Heart right ventricle (tissue), 16 donors: ENCODE measurements around the gene SELENOV. TPM values are rescaled to one million over a fixed set of nuclear protein-coding genes. Genes with fewer than 3 reads are reported as not detected.
A peak's percentile ranks its signal among the peaks of the same experiment; 100 is the strongest.

Source experiments
- ATAC-seq, 8 donors: fragments of 200-7000 bp; cut with Tn5 transposase; one replicate each; pipeline ENCODE4 v1.9.1; 2020; ENCODE audit warnings: mild to moderate bottlenecking in 8 of 8, moderate library complexity in 8 of 8, moderate number of reproducible peaks in 1 of 8
- DNase-seq, 2 donors: peaks; one replicate each; pipeline ENCODE4 v3.0.0-alpha.2; 2020
- H3K27ac ChIP-seq, 10 donors: fragments of 200-600 bp; sonication (generic) in 2 of 10; one replicate each; pipeline versions ENCODE4 v1.5.0 to v1.8.0; 2020 to 2022; ENCODE audit warnings: mild to moderate bottlenecking in 3 of 10
- H3K27me3 ChIP-seq, 7 donors: fragments of 200-600 bp; one replicate each; pipeline ENCODE4 v1.8.0; 2021 to 2022; ENCODE audit warnings: mild to moderate bottlenecking in 2 of 7
- H3K36me3 ChIP-seq, 9 donors: fragments of 200-600 bp; sonication (generic) in 1 of 9; one replicate each; pipeline versions ENCODE4 v1.5.0 to v1.8.0; 2020 to 2022; ENCODE audit warnings: mild to moderate bottlenecking in 2 of 9
- H3K4me1 ChIP-seq, 9 donors: fragments of 200-600 bp; sonication (generic) in 1 of 9; one replicate each; pipeline versions ENCODE4 v1.5.0 to v1.8.0; 2020 to 2022; ENCODE audit warnings: mild to moderate bottlenecking in 4 of 9
- H3K4me3 ChIP-seq, 10 donors: fragments of 200-600 bp; sonication (generic) in 2 of 10; one replicate each; pipeline versions ENCODE4 v1.5.0 to v1.8.0; 2020 to 2022; ENCODE audit warnings: mild to moderate bottlenecking in 7 of 10, moderate library complexity in 2 of 10
- H3K9me3 ChIP-seq, 11 donors: fragments of 200-600 bp in 10 of 11; sonication (generic) in 2 of 11; one replicate each; pipeline versions ENCODE4 v1.5.0 to v1.8.0; 2013 to 2022; ENCODE audit warnings: mild to moderate bottlenecking in 2 of 11, control low read depth in 1 of 11, moderate library complexity in 1 of 11
- WGBS, 2 donors: extraction: QIAGEN DNeasy Blood & Tissue Kit; methylation state at CpG; one replicate each; pipeline ENCODE4 v1.1.7; 2013; ENCODE audit warnings: inconsistent platforms in 1 of 2; 5-methylcytosine and 5-hydroxymethylcytosine counted together
- intact Hi-C, 10 donors: fragments of 100-400 bp; cut with DNase I; formaldehyde crosslinking; loops; one replicate each; pipeline versions ENCODE4 v1.11.1 to v1.14.2; 2022
- polyA plus RNA-seq, 2 donors: library from polyadenylated mRNA; stranded (reverse); fragments of 200-250 nt; gene quantifications; one replicate each; pipeline ENCODE4 v1.2.3, GENCODE V29; 2013
- total RNA-seq, 10 donors: library from RNA; stranded (reverse); fragmentation: NEBNext Ultra II Directional in 3 of 10; extraction: Animal tissue kit (Norgen Biotek cat#: 25700) in 3 of 10; gene quantifications; one replicate each; pipeline versions ENCODE4 v1.2.1 to v1.2.4, GENCODE V29; 2021 to 2023
- TF ChIP-seq, protein P1 (sequence below), 9 donors: fragments of 200-600 bp; sonication (generic) in 2 of 9; IDR thresholded peaks; one replicate each; pipeline versions ENCODE4 v1.5.0 to v1.8.0; 2021 to 2022; ENCODE audit warnings: antibody characterized with exemption in 9 of 9, mild to moderate bottlenecking in 5 of 9, moderate library complexity in 1 of 9
- donor health status: Arrhythmogenic right ventricular cardiomyopathy.
- donor health status: ischemic (EF 13 %, LVEDD 7.1; RV severe dilation, severe dysfunction).
- donor health status: healthy with polysubstance abuse.
- donor health status: DM: no; HTN: yes; CAD: no.
- donor health status: DM: no; HTN: no; CAD: no.
- donor health status: ischemic (EF 25% LVEDD 6.9; RV normal size, moderate dysfunction).
- donor health status: ischemic (EF 25% LVEDD 5.7; RV mildly dilated, moderate dysfunction).
- donor health status: healthy.
- donor health status: DM: yes; HTN: yes; CAD: no.
- donor health status: Ischemic cardiomyopathy.
- donor health status: ischemic (EF 35%, LVEDD 5.7; RV mildly dilated, moderate dysfunction).
- donor health status: nonischemic (EF 11% LVEDD 7.7; RV severe dilation, severe dysfunction).
- donor health status: DM: yes; HTN: yes; CAD: no.
- donor health status: PGD.
- donor health status: ischemic (EF 29% LVEDD 5.4; RV normal size, mild dysfunction).
- donor health status: nonischemic (EF 23%, LVEDD 6.1; RV moderate dilation, normal function).

The SELENOV gene
- total and polyA plus RNA-seq, 12 donors: not detected

DNA sequence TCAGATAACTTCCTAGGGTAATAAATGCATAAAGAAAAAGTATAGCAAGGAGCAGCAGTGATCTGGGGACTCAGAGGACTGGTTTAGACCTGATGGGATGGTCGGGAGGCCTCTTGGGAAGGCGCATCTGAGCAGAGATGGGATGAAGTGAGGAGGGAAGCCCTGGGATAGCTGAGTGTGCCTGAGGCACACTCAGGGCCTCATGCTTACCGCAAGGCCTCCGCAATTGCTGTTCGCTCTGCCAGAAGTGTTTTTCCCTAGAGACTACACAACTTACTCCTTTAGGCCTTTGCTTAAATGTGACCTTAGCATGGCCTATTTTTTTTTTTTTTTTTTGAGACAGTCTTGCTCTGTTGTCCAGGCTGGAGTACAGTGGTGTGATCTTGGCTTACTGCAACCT is 20.3 kb upstream of the SELENOV start:
- ATAC-seq (no peak), DNase-seq (no peak)
- Histone ChIP-seq H3K27me3 (peaks cover 9 to 45% (median 39%) of the 10 kb centered on the region in 7 donors), H3K4me3 (no peak overlapping the region), H3K27ac (no peak overlapping the region), H3K9me3 (no peaks in the 10 kb centered on the region), H3K36me3 (peaks cover 0 to 26% (median 9%) of the 10 kb centered on the region in 9 donors), H3K4me1 (peaks cover 0 to 20% (median 18%) of the 10 kb centered on the region in 9 donors)
- intact Hi-C loops: no loop called here
- TF ChIP-seq, protein P1, sequence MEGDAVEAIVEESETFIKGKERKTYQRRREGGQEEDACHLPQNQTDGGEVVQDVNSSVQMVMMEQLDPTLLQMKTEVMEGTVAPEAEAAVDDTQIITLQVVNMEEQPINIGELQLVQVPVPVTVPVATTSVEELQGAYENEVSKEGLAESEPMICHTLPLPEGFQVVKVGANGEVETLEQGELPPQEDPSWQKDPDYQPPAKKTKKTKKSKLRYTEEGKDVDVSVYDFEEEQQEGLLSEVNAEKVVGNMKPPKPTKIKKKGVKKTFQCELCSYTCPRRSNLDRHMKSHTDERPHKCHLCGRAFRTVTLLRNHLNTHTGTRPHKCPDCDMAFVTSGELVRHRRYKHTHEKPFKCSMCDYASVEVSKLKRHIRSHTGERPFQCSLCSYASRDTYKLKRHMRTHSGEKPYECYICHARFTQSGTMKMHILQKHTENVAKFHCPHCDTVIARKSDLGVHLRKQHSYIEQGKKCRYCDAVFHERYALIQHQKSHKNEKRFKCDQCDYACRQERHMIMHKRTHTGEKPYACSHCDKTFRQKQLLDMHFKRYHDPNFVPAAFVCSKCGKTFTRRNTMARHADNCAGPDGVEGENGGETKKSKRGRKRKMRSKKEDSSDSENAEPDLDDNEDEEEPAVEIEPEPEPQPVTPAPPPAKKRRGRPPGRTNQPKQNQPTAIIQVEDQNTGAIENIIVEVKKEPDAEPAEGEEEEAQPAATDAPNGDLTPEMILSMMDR (IDR thresholded peaks at IDR 0.05): no peak
- WGBS, 2 donors: 76 to 85% methylated on average over 5 of the region's 5 CpGs

DNA sequence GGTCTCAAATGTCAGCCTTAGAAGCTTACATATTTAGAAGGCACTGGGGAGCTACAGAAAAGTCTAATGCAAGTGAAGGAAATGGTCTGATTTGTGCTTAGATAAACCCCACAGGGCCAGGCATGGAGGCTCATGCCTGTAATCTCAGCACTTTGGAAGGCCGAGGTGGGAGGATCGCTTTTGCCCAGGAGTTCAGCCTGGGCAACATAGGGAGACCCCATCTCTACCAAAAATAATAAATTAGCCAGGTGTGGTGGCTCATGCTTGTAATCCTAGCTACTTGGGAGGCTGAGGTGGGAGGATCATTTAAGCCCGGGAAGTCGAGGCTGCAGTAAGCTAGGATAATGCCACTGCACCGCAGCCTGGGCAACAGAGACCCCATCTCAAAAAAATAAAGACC is 18.9 kb upstream of the SELENOV start:
- intact Hi-C loops: no loop called here
- Histone ChIP-seq H3K27ac (no peak overlapping the region), H3K4me1 (peaks cover 0 to 20% (median 18%) of the 10 kb centered on the region in 9 donors), H3K36me3 (peaks cover 0 to 12% (median 0%) of the 10 kb centered on the region in 9 donors), H3K4me3 (no peak overlapping the region), H3K27me3 (peaks cover 10 to 59% (median 52%) of the 10 kb centered on the region in 7 donors), H3K9me3 (no peaks in the 10 kb centered on the region)
- ATAC-seq (no peak), DNase-seq (no peak)
- TF ChIP-seq, protein P1 (IDR thresholded peaks at IDR 0.05): no peak
- WGBS, 2 donors: 83 to 86% methylated on average over 5 of the region's 5 CpGs

DNA sequence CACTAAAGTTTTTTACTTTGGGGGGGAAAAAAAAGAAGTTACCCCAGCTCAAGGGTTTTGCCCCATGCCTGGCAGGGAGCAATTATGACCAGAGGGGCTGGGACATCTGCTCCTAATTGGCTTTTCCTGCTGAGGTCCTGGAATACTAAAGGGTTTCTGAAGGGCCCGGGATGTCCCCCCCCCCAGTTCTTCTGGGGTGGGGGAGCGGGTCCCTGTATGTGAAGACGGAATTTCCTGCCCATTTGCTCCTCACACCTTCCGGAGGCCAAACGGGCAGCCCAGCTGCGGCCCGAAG is 17.3 kb upstream of the SELENOV start:
- intact Hi-C loops: no loop called here
- peak overlapping the region in 4 of 10 donors; percentile 3 to 18 (median 14) for H3K4me3 ChIP-seq
- peaks cover 0 to 22% (median 18%) of the 10 kb centered on the region in 9 donors for H3K4me1 ChIP-seq
- no peaks in the 10 kb centered on the region for H3K9me3 ChIP-seq
- peaks cover 10 to 75% (median 66%) of the 10 kb centered on the region in 7 donors for H3K27me3 ChIP-seq
- TF ChIP-seq, protein P1 (IDR thresholded peaks at IDR 0.05): no peak
- DNase-seq: no peak
- H3K27ac ChIP-seq: no peak overlapping the region
- 0 to 1% methylated on average over 7 of the region's 7 CpGs for WGBS, 2 donors
- ATAC-seq: no peak
- no peaks in the 10 kb centered on the region for H3K36me3 ChIP-seq

DNA sequence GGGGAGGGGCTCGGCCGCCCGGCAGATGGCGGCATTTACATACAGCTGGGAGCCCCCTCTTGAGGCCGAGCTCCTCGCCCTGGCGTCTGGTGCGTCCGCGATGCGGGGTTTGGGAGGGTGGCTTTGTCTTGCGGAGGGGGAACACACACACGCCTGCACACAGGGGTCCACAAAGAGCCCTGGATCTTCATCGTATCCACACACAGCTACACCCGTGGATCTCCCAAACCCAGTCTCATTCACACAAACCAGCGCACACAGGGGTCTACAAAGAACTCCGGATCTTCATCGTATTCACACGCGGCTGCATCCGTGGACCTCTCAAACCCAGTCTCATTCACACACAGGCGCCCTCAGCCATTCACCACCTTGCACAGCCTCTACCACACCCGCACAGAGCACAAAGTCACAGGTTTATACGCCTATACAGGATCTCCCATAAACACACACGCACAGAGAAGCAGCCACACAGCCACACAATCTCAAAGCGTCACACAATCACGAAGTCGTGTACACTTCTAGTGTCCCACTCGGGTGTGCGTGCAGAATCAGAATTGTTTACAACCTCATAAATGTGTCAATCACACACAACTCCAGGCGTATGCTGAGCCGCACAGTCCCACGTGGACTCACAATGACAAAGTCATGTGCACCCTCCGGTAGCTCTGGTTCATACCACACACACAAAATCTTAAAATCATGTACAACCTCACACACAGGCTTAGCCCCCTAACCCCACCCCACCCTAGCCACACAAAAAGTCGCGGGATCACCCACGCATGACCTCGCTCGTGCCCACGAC is 16.7 kb upstream of the SELENOV start:
- peak in 1 of 2 donors; percentile 49 for DNase-seq
- intact Hi-C loops: no loop called here
- Histone ChIP-seq H3K27me3 (peaks cover 10 to 80% (median 71%) of the 10 kb centered on the region in 7 donors), H3K4me1 (peaks cover 0 to 27% (median 19%) of the 10 kb centered on the region in 9 donors), H3K27ac (no peak overlapping the region), H3K9me3 (no peaks in the 10 kb centered on the region), H3K36me3 (no peaks in the 10 kb centered on the region), H3K4me3 (peak overlapping the region in 4 of 10 donors; percentile 3 to 18 (median 14))
- WGBS, 2 donors: 1% methylated on average over 40 of the region's 40 CpGs
- peak in 5 of 8 donors; percentile 33 to 75 (median 65) for ATAC-seq
- TF ChIP-seq, protein P1 (IDR thresholded peaks at IDR 0.05): peak in 6 of 9 donors; percentile 23 to 58 (median 48)
